H9 (cell line): ENCODE measurements around the gene WNT4. TPM values are rescaled to one million over a fixed set of nuclear protein-coding genes. Genes with fewer than 3 reads are reported as not detected.

Source experiments
- DNase-seq: peaks from one replicate; pipeline ENCODE4 v3.0.0-alpha.2; 2017
- H2AFZ ChIP-seq: one replicate; pipeline ENCODE4 v1.6.1; 2013; ENCODE audit warnings: mild to moderate bottlenecking, low read length, control low read depth, moderate library complexity
- H2AK5ac ChIP-seq: 2 replicates; pipeline ENCODE4 v1.6.1; 2013; ENCODE audit warnings: low read length, control low read depth, mixed read lengths; ENCODE audit not compliant: insufficient read length
- H2BK120ac ChIP-seq: one replicate; pipeline ENCODE4 v1.6.1; 2013; ENCODE audit warnings: low read depth, mild to moderate bottlenecking, low read length, control low read depth, inconsistent platforms; ENCODE audit not compliant: poor library complexity, severe bottlenecking
- H2BK12ac ChIP-seq: 2 replicates; pipeline ENCODE4 v1.6.1; 2013; ENCODE audit warnings: low read length, control low read depth, mixed read lengths, low read depth; ENCODE audit not compliant: insufficient read length
- H2BK15ac ChIP-seq: 2 replicates; pipeline ENCODE4 v1.6.1; 2013; ENCODE audit warnings: low read depth, low read length, control low read depth
- H2BK20ac ChIP-seq: one replicate; pipeline ENCODE4 v1.6.1; 2013; ENCODE audit warnings: low read depth, mild to moderate bottlenecking, low read length, control low read depth, inconsistent platforms; ENCODE audit not compliant: poor library complexity, severe bottlenecking
- H2BK5ac ChIP-seq: 2 replicates; pipeline ENCODE4 v1.6.1; 2013; ENCODE audit warnings: low read length, control low read depth, mixed read lengths; ENCODE audit not compliant: insufficient read length
- H3K14ac ChIP-seq: 2 replicates; pipeline ENCODE4 v1.6.1; 2013; ENCODE audit warnings: low read length, control low read depth; ENCODE audit not compliant: insufficient read depth
- H3K18ac ChIP-seq: 2 replicates; pipeline ENCODE4 v1.6.1; 2013; ENCODE audit warnings: low read depth, mild to moderate bottlenecking, mixed read lengths, low read length, control low read depth; ENCODE audit not compliant: insufficient read length
- H3K23ac ChIP-seq: 2 replicates; pipeline ENCODE4 v1.6.1; 2013; ENCODE audit warnings: low read length, control low read depth, mixed read lengths, low read depth; ENCODE audit not compliant: insufficient read length
- H3K23me2 ChIP-seq: 2 replicates; pipeline ENCODE4 v1.6.1; 2013; ENCODE audit warnings: low read depth, mild to moderate bottlenecking, mixed read lengths, low read length, control low read depth; ENCODE audit not compliant: insufficient read length, poor library complexity, severe bottlenecking
- H3K27ac ChIP-seq: 2 replicates; pipeline ENCODE4 v1.5.1; 2013; ENCODE audit warnings: low read length, control low read depth, mixed read lengths, low read depth; ENCODE audit not compliant: insufficient read length
- H3K27me3 ChIP-seq: 2 replicates; pipeline ENCODE4 v1.6.1; 2013; ENCODE audit warnings: low read length, control low read depth, inconsistent platforms; ENCODE audit not compliant: insufficient read depth
- H3K4ac ChIP-seq: 2 replicates; pipeline ENCODE4 v1.6.1; 2013; ENCODE audit warnings: low read depth, mild to moderate bottlenecking, control low read depth, inconsistent platforms, low read length, moderate library complexity
- H3K4me1 ChIP-seq: 2 replicates; pipeline ENCODE4 v1.6.1; 2013; ENCODE audit warnings: low read length, control low read depth, inconsistent platforms; ENCODE audit not compliant: insufficient read depth
- H3K4me2 ChIP-seq: 2 replicates; pipeline ENCODE4 v1.6.1; 2013; ENCODE audit warnings: low read length, control low read depth, mixed read lengths; ENCODE audit not compliant: insufficient read length, insufficient read depth
- H3K56ac ChIP-seq: 2 replicates; pipeline ENCODE4 v1.6.1; 2013; ENCODE audit warnings: low read depth, mild to moderate bottlenecking, mixed read lengths, low read length, control low read depth; ENCODE audit not compliant: insufficient read length
- H3K79me1 ChIP-seq: 2 replicates; pipeline ENCODE4 v1.6.1; 2013; ENCODE audit warnings: low read depth, mild to moderate bottlenecking, moderate library complexity, low read length, control low read depth, inconsistent platforms; ENCODE audit not compliant: insufficient read depth, poor library complexity, severe bottlenecking
- H3K79me2 ChIP-seq: 2 replicates; pipeline ENCODE4 v1.6.1; 2013; ENCODE audit warnings: low read length, control low read depth, inconsistent platforms; ENCODE audit not compliant: insufficient read depth
- H3K9ac ChIP-seq: 2 replicates; pipeline ENCODE4 v1.6.1; 2013; ENCODE audit warnings: low read length, control low read depth, mixed read lengths; ENCODE audit not compliant: insufficient read length; ENCODE audit errors: extremely low read depth
- H3K9me3 ChIP-seq: one replicate; pipeline ENCODE4 v1.6.1; 2013; ENCODE audit warnings: low read depth, low read length, inconsistent platforms; ENCODE audit not compliant: control insufficient read depth
- H3T11ph ChIP-seq: one replicate; pipeline ENCODE4 v1.6.1; 2013; ENCODE audit warnings: mild to moderate bottlenecking, low read length, control low read depth, inconsistent platforms
- H4K20me1 ChIP-seq: one replicate; pipeline ENCODE4 v1.6.1; 2013; ENCODE audit not compliant: control insufficient read depth, insufficient read length, insufficient read depth
- H4K5ac ChIP-seq: 2 replicates; pipeline ENCODE4 v1.6.1; 2013; ENCODE audit warnings: low read depth, mild to moderate bottlenecking, mixed read lengths, low read length, control low read depth; ENCODE audit not compliant: insufficient read length
- H4K8ac ChIP-seq: replicated peaks from 2 replicates; pipeline ENCODE4 v1.6.1; 2013; ENCODE audit warnings: low read length, control low read depth, mixed read lengths, low read depth; ENCODE audit not compliant: insufficient read length
- H4K91ac ChIP-seq: 2 replicates; pipeline ENCODE4 v1.6.1; 2013; ENCODE audit warnings: low read depth, mild to moderate bottlenecking, moderate library complexity, mixed read lengths, low read length, control low read depth; ENCODE audit not compliant: insufficient read length
- H3K27ac Mint-ChIP-seq, 3 experiments: 2 replicates in 2 of 3; 3 replicates in 1 of 3; pipeline ENCODE4 v1.8.0; 2020 to 2021; ENCODE audit warnings: mixed read lengths in 3 of 3, mild to moderate bottlenecking in 1 of 3, moderate library complexity in 1 of 3
- H3K27me3 Mint-ChIP-seq: 2 replicates; pipeline ENCODE4 v1.8.0; 2021; ENCODE audit warnings: low read depth, mild to moderate bottlenecking, moderate library complexity, mixed read lengths
- H3K36me3 Mint-ChIP-seq, 3 experiments: 2 replicates in 2 of 3; 3 replicates in 1 of 3; pipeline ENCODE4 v1.8.0; 2020 to 2021; ENCODE audit warnings: low read depth in 3 of 3, mixed read lengths in 3 of 3; ENCODE audit not compliant: insufficient read depth in 1 of 3
- H3K4me1 Mint-ChIP-seq, 2 experiments: 2 replicates each; pipeline ENCODE4 v1.8.0; 2020; ENCODE audit warnings: mixed read lengths in 2 of 2
- H3K4me3 Mint-ChIP-seq, 2 experiments: 2 replicates in 1 of 2; 3 replicates in 1 of 2; pipeline ENCODE4 v1.8.0; 2020 to 2021; ENCODE audit warnings: mild to moderate bottlenecking in 2 of 2, mixed read lengths in 2 of 2, moderate library complexity in 1 of 2
- H3K9me3 Mint-ChIP-seq, 2 experiments: 2 replicates in 1 of 2; 3 replicates in 1 of 2; pipeline ENCODE4 v1.8.0; 2020; ENCODE audit warnings: mild to moderate bottlenecking in 2 of 2, mixed read lengths in 2 of 2, moderate library complexity in 1 of 2
- WGBS: extraction: QIAGEN DNeasy Blood & Tissue Kit; methylation state at CpG from one replicate; pipeline ENCODE4 v1.1.7; 2013; ENCODE audit warnings: missing lambda C conversion rate, low lambda C conversion rate, mixed read lengths; ENCODE audit not compliant: insufficient read length; ENCODE audit errors: extremely low coverage; 5-methylcytosine and 5-hydroxymethylcytosine counted together
- total RNA-seq: library from RNA; stranded (reverse); gene quantifications from 2 replicates; pipeline ENCODE4 v1.2.1, GENCODE V29; 2021
- TF ChIP-seq, protein P1 (sequence below): fragments of 200-600 bp; sonication (generic); conservative IDR thresholded peaks from 3 replicates; pipeline ENCODE4 v1.8.0; 2021; ENCODE audit warnings: antibody characterized with exemption, mild to moderate bottlenecking

The WNT4 gene
- total RNA-seq, 1 experiment from 2014 or later: 1.4 TPM

GRCh38 chr1:22163137-22163536, 20.2 kb upstream of the WNT4 start:
- Histone ChIP-seq H3K4me1 (no peaks in the 10 kb centered on the region), H3K9ac (no peak overlapping the region), H3T11ph (no peak overlapping the region), H3K9me3 (no peaks in the 10 kb centered on the region), H3K79me2 (no peaks in the 10 kb centered on the region), H2BK15ac (no peak overlapping the region), H4K8ac (no peak overlapping the region), H2BK20ac (no peak overlapping the region), H2BK5ac (no peak overlapping the region), H3K4me2 (no peak overlapping the region), H3K14ac (no peak overlapping the region), H2BK120ac (no peak overlapping the region), H3K27me3 (no peaks in the 10 kb centered on the region), H4K5ac (no peak overlapping the region), H3K4ac (no peak overlapping the region; the same call in 1 of the 2 replicates), H2AK5ac (no peak overlapping the region), H4K20me1 (no peaks in the 10 kb centered on the region), H3K18ac (no peak overlapping the region), H2AFZ (no peak overlapping the region), H3K79me1 (no peaks in the 10 kb centered on the region), H3K56ac (no peak overlapping the region), H4K91ac (no peak overlapping the region), H3K23me2 (no peaks in the 10 kb centered on the region), H3K23ac (no peak overlapping the region), H3K27ac (no peak overlapping the region), H2BK12ac (no peak overlapping the region)
- Mint-ChIP-seq H3K4me1 (peaks cover 7 to 16% of the 10 kb centered on the region in 2 experiments; a peak in 2 of 4 replicates), H3K36me3 (no peaks in the 10 kb centered on the region), H3K27me3 (no peaks in the 10 kb centered on the region; the same call in 1 of the 2 replicates), H3K9me3 (no peaks in the 10 kb centered on the region; a peak in 1 of 5 replicates), H3K4me3 (no peak overlapping the region), H3K27ac (no peak overlapping the region; a peak in 1 of 7 replicates)
- TF ChIP-seq, protein P1, sequence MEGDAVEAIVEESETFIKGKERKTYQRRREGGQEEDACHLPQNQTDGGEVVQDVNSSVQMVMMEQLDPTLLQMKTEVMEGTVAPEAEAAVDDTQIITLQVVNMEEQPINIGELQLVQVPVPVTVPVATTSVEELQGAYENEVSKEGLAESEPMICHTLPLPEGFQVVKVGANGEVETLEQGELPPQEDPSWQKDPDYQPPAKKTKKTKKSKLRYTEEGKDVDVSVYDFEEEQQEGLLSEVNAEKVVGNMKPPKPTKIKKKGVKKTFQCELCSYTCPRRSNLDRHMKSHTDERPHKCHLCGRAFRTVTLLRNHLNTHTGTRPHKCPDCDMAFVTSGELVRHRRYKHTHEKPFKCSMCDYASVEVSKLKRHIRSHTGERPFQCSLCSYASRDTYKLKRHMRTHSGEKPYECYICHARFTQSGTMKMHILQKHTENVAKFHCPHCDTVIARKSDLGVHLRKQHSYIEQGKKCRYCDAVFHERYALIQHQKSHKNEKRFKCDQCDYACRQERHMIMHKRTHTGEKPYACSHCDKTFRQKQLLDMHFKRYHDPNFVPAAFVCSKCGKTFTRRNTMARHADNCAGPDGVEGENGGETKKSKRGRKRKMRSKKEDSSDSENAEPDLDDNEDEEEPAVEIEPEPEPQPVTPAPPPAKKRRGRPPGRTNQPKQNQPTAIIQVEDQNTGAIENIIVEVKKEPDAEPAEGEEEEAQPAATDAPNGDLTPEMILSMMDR: no peak
- no peak for DNase-seq
- no CpG with 5 or more reads among the region's 14 CpGs for WGBS
